Tibial nerve (tissue), 4 donors: Measurements from ENCODE around the gene FAM83D. TPM values are rescaled to one million over a fixed set of nuclear protein-coding genes. Genes with fewer than 3 reads are reported as not detected.

Experiments used
- DNase-seq, 2 donors: peaks; one replicate each; pipeline ENCODE4 v3.0.0-alpha.2; 2019; ENCODE audit warnings: low spot score in 2 of 2
- H3K27ac ChIP-seq, 4 donors: fragments of 200-600 bp; sonication (generic) in 3 of 4; one replicate each; pipeline ENCODE4 v1.5.1; 2017 to 2019; ENCODE audit warnings: mild to moderate bottlenecking in 1 of 4
- H3K27me3 ChIP-seq, 2 donors: fragments of 200-600 bp; sonication (generic) in 1 of 2; one replicate each; pipeline versions ENCODE4 v1.5.1 to v1.6.0; 2017 to 2019
- H3K36me3 ChIP-seq, 3 donors: fragments of 200-600 bp; sonication (generic); one replicate each; pipeline ENCODE4 v1.5.1; 2018 to 2019
- H3K4me1 ChIP-seq, 4 donors: fragments of 200-600 bp; sonication (generic) in 3 of 4; one replicate each; pipeline ENCODE4 v1.5.1; 2017 to 2019
- H3K4me3 ChIP-seq, 4 donors: fragments of 200-600 bp; sonication (generic) in 3 of 4; one replicate each; pipeline ENCODE4 v1.5.1; 2017 to 2019; ENCODE audit warnings: mild to moderate bottlenecking in 1 of 4, moderate library complexity in 1 of 4
- H3K9me3 ChIP-seq, 4 donors: fragments of 200-600 bp; sonication (generic) in 3 of 4; one replicate each; pipeline ENCODE4 v1.5.1; 2017 to 2019
- CTCF ChIP-seq, 5 experiments: fragments of 200-600 bp in 3 of 5; fragments of 450-650 bp in 2 of 5; sonication (generic) in 3 of 5; IDR thresholded peaks; one replicate each; pipeline ENCODE4 v1.5.1; 2016 to 2019; ENCODE audit warnings: antibody characterized with exemption in 5 of 5, mild to moderate bottlenecking in 3 of 5, moderate library complexity in 2 of 5
- EP300 ChIP-seq, 2 donors: sonication (generic); formaldehyde crosslinking; IDR thresholded peaks; one replicate each; pipeline ENCODE4 v1.6.1; 2017; ENCODE audit warnings: antibody characterized with exemption in 2 of 2, mild to moderate bottlenecking in 1 of 2
- POLR2A ChIP-seq, 2 donors: fragments of 450-650 bp; IDR thresholded peaks; one replicate each; pipeline ENCODE4 v1.6.1; 2017; ENCODE audit warnings: antibody characterized with exemption in 2 of 2, mild to moderate bottlenecking in 2 of 2, moderate library complexity in 2 of 2
- WGBS, 2 donors: methylation state at CpG; one replicate each; pipeline ENCODE4 v1.1.5; 2018; 5-methylcytosine and 5-hydroxymethylcytosine counted together
- total RNA-seq, 4 donors: library from RNA; depleted of rRNA; stranded (reverse); fragments of >200 nt; gene quantifications; one replicate each; pipeline ENCODE4 v1.1.0, GENCODE V29; 2016

The FAM83D gene
- total RNA-seq, 4 donors from 2014 or later, result 0.42 to 0.90 TPM; not detected in 2

GRCh38 chr20:38896009-38896594, 30.1 kb upstream of the FAM83D start:
- no peaks in the 10 kb centered on the region for H3K36me3 ChIP-seq
- no peak for DNase-seq
- TF ChIP-seq CTCF (IDR thresholded peaks at IDR 0.05) (no peak), EP300 (IDR thresholded peaks at IDR 0.05) (no peak), POLR2A (IDR thresholded peaks at IDR 0.05) (no peak)
- H3K9me3 ChIP-seq, result no peaks in the 10 kb centered on the region
- H3K4me1 ChIP-seq, result peaks cover 0 to 10% (median 5%) of the 10 kb centered on the region in 4 donors
- H3K27me3 ChIP-seq, result peaks cover 0 to 23% of the 10 kb centered on the region in 2 donors
- no peak overlapping the region for H3K27ac ChIP-seq
- H3K4me3 ChIP-seq, result no peak overlapping the region

GRCh38 chr20:38897267-38897666, 28.9 kb upstream of the FAM83D start:
- H3K4me1 ChIP-seq, result peaks cover 0 to 10% (median 5%) of the 10 kb centered on the region in 4 donors
- H3K9me3 ChIP-seq, result no peaks in the 10 kb centered on the region
- no peaks in the 10 kb centered on the region for H3K36me3 ChIP-seq
- H3K27ac ChIP-seq, result no peak overlapping the region
- TF ChIP-seq POLR2A (IDR thresholded peaks at IDR 0.05) (no peak), CTCF (IDR thresholded peaks at IDR 0.05) (no peak), EP300 (IDR thresholded peaks at IDR 0.05) (no peak)
- H3K4me3 ChIP-seq, result no peak overlapping the region
- DNase-seq, result no peak
- H3K27me3 ChIP-seq, result peaks cover 0 to 23% of the 10 kb centered on the region in 2 donors
- 69 to 78% methylated on average over 4 of the region's 4 CpGs for WGBS, 2 donors

- Histone ChIP-seq H3K27ac (no peak overlapping the region), H3K4me3 (no peak overlapping the region), H3K36me3 (peaks cover 0 to 12% (median 0%) of the 10 kb centered on the region in 3 donors), H3K27me3 (peaks cover 0 to 4% of the 10 kb centered on the region in 2 donors), H3K4me1 (no peaks in the 10 kb centered on the region), H3K9me3 (peaks cover 0 to 12% (median 0%) of the 10 kb centered on the region in 4 donors)
- DNase-seq, result no peak
- TF ChIP-seq POLR2A (IDR thresholded peaks at IDR 0.05), result no peak
- TF ChIP-seq CTCF (IDR thresholded peaks at IDR 0.05), result no peak
- TF ChIP-seq EP300 (IDR thresholded peaks at IDR 0.05), result no peak
- WGBS, 2 donors, result 85 to 86% methylated on average over 13 of the region's 13 CpGs
Measured at GRCh38 chr20:38900606-38901005, 25.6 kb upstream of the FAM83D start.

- DNase-seq, result no peak
- Histone ChIP-seq H3K9me3 (peaks cover 0 to 15% (median 0%) of the 10 kb centered on the region in 4 donors), H3K4me1 (no peaks in the 10 kb centered on the region), H3K36me3 (peaks cover 0 to 16% (median 0%) of the 10 kb centered on the region in 3 donors), H3K27ac (no peak overlapping the region), H3K4me3 (no peak overlapping the region), H3K27me3 (peaks cover 0 to 4% of the 10 kb centered on the region in 2 donors)
- no peak for TF ChIP-seq CTCF (IDR thresholded peaks at IDR 0.05)
- no peak for TF ChIP-seq POLR2A (IDR thresholded peaks at IDR 0.05)
- WGBS, 2 donors, result 90 to 92% methylated on average over 8 of the region's 8 CpGs
Measured at GRCh38 chr20:38902601-38903000, 23.6 kb upstream of the FAM83D start.

- TF ChIP-seq POLR2A (IDR thresholded peaks at IDR 0.05), result no peak
- TF ChIP-seq EP300 (IDR thresholded peaks at IDR 0.05), result no peak
- H3K36me3 ChIP-seq, result peaks cover 0 to 16% (median 0%) of the 10 kb centered on the region in 3 donors
- no peak overlapping the region for H3K4me3 ChIP-seq
- no peak overlapping the region for H3K27ac ChIP-seq
- no peaks in the 10 kb centered on the region for H3K4me1 ChIP-seq
- peaks cover 0 to 4% of the 10 kb centered on the region in 2 donors for H3K27me3 ChIP-seq
- 44 to 64% methylated on average over 5 of the region's 5 CpGs for WGBS, 2 donors
- DNase-seq, result no peak
- H3K9me3 ChIP-seq, result peaks cover 0 to 15% (median 0%) of the 10 kb centered on the region in 4 donors
Measured at GRCh38 chr20:38903335-38903734, 22.9 kb upstream of the FAM83D start.
